GM12891 (cell line): ENCODE measurements around the gene DCLRE1C.

Source experiments
- PAX5 ChIP-seq: IDR thresholded peaks from 2 replicates; pipeline ENCODE4 v1.6.1; 2011; ENCODE audit warnings: low read length, moderate library complexity, mild to moderate bottlenecking; ENCODE audit not compliant: insufficient read depth, severe bottlenecking
- POLR2A ChIP-seq: IDR thresholded peaks from 2 replicates; pipeline ENCODE4 v1.6.1; 2011; ENCODE audit warnings: low read depth, low read length, control low read depth
- POLR2AphosphoS5 ChIP-seq: IDR thresholded peaks from 2 replicates; pipeline ENCODE4 v1.6.1; 2011; ENCODE audit warnings: low read depth, low read length, control low read depth

DNA sequence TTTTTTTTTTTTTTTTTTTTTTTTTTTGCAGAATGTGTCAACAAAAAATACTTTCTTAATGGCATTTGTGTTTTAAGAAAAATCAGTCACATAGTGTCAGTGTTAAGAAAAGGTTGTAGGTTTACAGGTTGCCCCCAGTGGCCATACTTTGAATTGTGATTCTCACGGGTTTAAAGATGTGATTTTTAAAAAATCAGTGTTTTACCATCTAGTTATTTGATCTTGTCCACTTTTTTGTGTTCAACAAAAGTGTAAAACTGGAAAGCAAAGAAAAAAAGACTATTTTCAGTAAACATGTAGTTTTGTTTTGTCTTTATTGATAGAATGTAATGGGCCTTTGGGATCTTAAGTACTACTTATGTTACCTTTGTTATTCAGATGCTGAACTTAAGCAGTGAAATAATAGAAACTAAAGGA, 49.6 kb downstream of the DCLRE1C start:
- TF ChIP-seq POLR2AphosphoS5 (no peak), POLR2A (no peak), PAX5 (no peak)
